Gastroesophageal sphincter (tissue), 4 donors: Measurements from ENCODE around the gene FHAD1. TPM values are rescaled to one million over a fixed set of nuclear protein-coding genes. Genes with fewer than 3 reads are reported as not detected.

Experiments
- ATAC-seq: fragments of 150-250 bp; one replicate; pipeline ENCODE4 v1.9.1; 2016; ENCODE audit warnings: mild to moderate bottlenecking, moderate library complexity
- H3K27ac ChIP-seq, 4 donors: fragments of 200-600 bp; sonication (generic) in 3 of 4; 1 replicate in 3 of 4; 2 replicates in 1 of 4; pipeline ENCODE4 v1.5.1; 2016 to 2019
- H3K27me3 ChIP-seq: fragments of 200-600 bp; sonication (generic); one replicate; pipeline ENCODE4 v1.5.1; 2019
- H3K36me3 ChIP-seq, 2 donors: fragments of 200-600 bp; sonication (generic); one replicate each; pipeline ENCODE4 v1.5.1; 2019; ENCODE audit warnings: control low read depth in 1 of 2
- H3K4me1 ChIP-seq, 3 donors: fragments of 200-600 bp; sonication (generic); 1 replicate in 2 of 3; 2 replicates in 1 of 3; pipeline ENCODE4 v1.5.1; 2016 to 2019; ENCODE audit warnings: control low read depth in 2 of 3
- H3K4me3 ChIP-seq, 2 donors: fragments of 200-600 bp; sonication (generic); one replicate each; pipeline ENCODE4 v1.5.1; 2019; ENCODE audit warnings: mild to moderate bottlenecking in 1 of 2, moderate library complexity in 1 of 2
- H3K9me3 ChIP-seq, 3 donors: fragments of 200-600 bp; sonication (generic); one replicate each; pipeline ENCODE4 v1.5.1; 2017 to 2019; ENCODE audit warnings: control low read depth in 2 of 3
- CTCF ChIP-seq, 4 experiments: fragments of 200-600 bp in 2 of 4; fragments of 450-650 bp in 2 of 4; sonication (generic) in 1 of 4; IDR thresholded peaks; one replicate each; pipeline ENCODE4 v1.5.1; 2017 to 2019; ENCODE audit warnings: antibody characterized with exemption in 4 of 4, mild to moderate bottlenecking in 2 of 4, moderate library complexity in 2 of 4
- EP300 ChIP-seq: sonication (generic); formaldehyde crosslinking; IDR thresholded peaks from one replicate; pipeline ENCODE4 v1.6.1; 2017; ENCODE audit warnings: antibody characterized with exemption, mild to moderate bottlenecking
- POLR2A ChIP-seq, 2 donors: fragments of 450-650 bp; IDR thresholded peaks; one replicate each; pipeline ENCODE4 v1.6.1; 2017; ENCODE audit warnings: antibody characterized with exemption in 2 of 2, mild to moderate bottlenecking in 2 of 2, moderate library complexity in 1 of 2
- POLR2AphosphoS5 ChIP-seq: sonication (generic); formaldehyde crosslinking; IDR thresholded peaks from one replicate; pipeline ENCODE4 v1.6.1; 2017; ENCODE audit warnings: antibody characterized with exemption
- WGBS, 2 donors: methylation state at CpG; one replicate each; pipeline ENCODE4 v1.1.5; 2018; ENCODE audit warnings: low coverage in 1 of 2; 5-methylcytosine and 5-hydroxymethylcytosine counted together
- total RNA-seq, 4 donors: library from RNA; depleted of rRNA; stranded (reverse); fragments of >200 nt; gene quantifications; one replicate each; pipeline ENCODE4 v1.1.0, GENCODE V29; 2016

FHAD1 gene
- total RNA-seq, 4 donors from 2014 or later: 1.1 TPM; not detected in 3

GRCh38 chr1:15311880-15312279 lies 64.9 kb downstream of the FHAD1 start:
- Histone ChIP-seq H3K4me1 (no peaks in the 10 kb centered on the region), H3K9me3 (peaks cover 0 to 8% (median 0%) of the 10 kb centered on the region in 3 donors), H3K27me3 (peaks cover 6% of the 10 kb centered on the region), H3K36me3 (no peaks in the 10 kb centered on the region), H3K27ac (no peak overlapping the region), H3K4me3 (no peak overlapping the region)
- TF ChIP-seq POLR2A (IDR thresholded peaks at IDR 0.05) (no peak), CTCF (IDR thresholded peaks at IDR 0.05) (no peak), POLR2AphosphoS5 (no peak), EP300 (no peak)
- ATAC-seq: no peak
- 100% methylated on average over 3 of the region's 7 CpGs; no CpG with 5 or more reads in 1 of the 2 donors for WGBS, 2 donors

GRCh38 chr1:15312626-15313411 lies 65.8 kb downstream of the FHAD1 start:
- Histone ChIP-seq H3K4me1 (no peaks in the 10 kb centered on the region), H3K27ac (no peak overlapping the region), H3K4me3 (no peak overlapping the region), H3K9me3 (peaks cover 0 to 8% (median 0%) of the 10 kb centered on the region in 3 donors), H3K36me3 (no peaks in the 10 kb centered on the region), H3K27me3 (peaks cover 6% of the 10 kb centered on the region)
- no peak for TF ChIP-seq POLR2AphosphoS5
- no peak for TF ChIP-seq CTCF (IDR thresholded peaks at IDR 0.05)
- TF ChIP-seq POLR2A (IDR thresholded peaks at IDR 0.05): no peak
- no peak for TF ChIP-seq EP300
- no peak for ATAC-seq
- WGBS, 2 donors: 66 to 83% methylated on average over 7 of the region's 16 CpGs

- 88 to 92% methylated on average over 12 to 13 of the region's 26 CpGs for WGBS, 2 donors
- no peak for TF ChIP-seq POLR2AphosphoS5
- TF ChIP-seq EP300: no peak
- no peak for TF ChIP-seq POLR2A (IDR thresholded peaks at IDR 0.05)
- no peak for TF ChIP-seq CTCF (IDR thresholded peaks at IDR 0.05)
- peaks cover 6% of the 10 kb centered on the region for H3K27me3 ChIP-seq
- H3K4me1 ChIP-seq: no peaks in the 10 kb centered on the region
- H3K9me3 ChIP-seq: peaks cover 0 to 8% (median 0%) of the 10 kb centered on the region in 3 donors
- ATAC-seq: no peak
- H3K4me3 ChIP-seq: no peak overlapping the region
- H3K36me3 ChIP-seq: no peaks in the 10 kb centered on the region
- no peak overlapping the region for H3K27ac ChIP-seq
Observed at GRCh38 chr1:15314328-15315281, 67.6 kb downstream of the FHAD1 start.

GRCh38 chr1:15315815-15316214 lies 68.8 kb downstream of the FHAD1 start:
- WGBS, 2 donors: 70% methylated on average over 2 of the region's 7 CpGs; no CpG with 5 or more reads in 1 of the 2 donors
- Histone ChIP-seq H3K27ac (no peak overlapping the region), H3K4me1 (no peaks in the 10 kb centered on the region), H3K36me3 (no peaks in the 10 kb centered on the region), H3K4me3 (no peak overlapping the region), H3K9me3 (peaks cover 0 to 14% (median 0%) of the 10 kb centered on the region in 3 donors), H3K27me3 (peaks cover 6% of the 10 kb centered on the region)
- no peak for TF ChIP-seq POLR2AphosphoS5
- TF ChIP-seq POLR2A (IDR thresholded peaks at IDR 0.05): no peak
- TF ChIP-seq CTCF (IDR thresholded peaks at IDR 0.05): no peak
- no peak for TF ChIP-seq EP300
- no peak for ATAC-seq
